ENCODE data around the gene PLCH1.

DNA sequence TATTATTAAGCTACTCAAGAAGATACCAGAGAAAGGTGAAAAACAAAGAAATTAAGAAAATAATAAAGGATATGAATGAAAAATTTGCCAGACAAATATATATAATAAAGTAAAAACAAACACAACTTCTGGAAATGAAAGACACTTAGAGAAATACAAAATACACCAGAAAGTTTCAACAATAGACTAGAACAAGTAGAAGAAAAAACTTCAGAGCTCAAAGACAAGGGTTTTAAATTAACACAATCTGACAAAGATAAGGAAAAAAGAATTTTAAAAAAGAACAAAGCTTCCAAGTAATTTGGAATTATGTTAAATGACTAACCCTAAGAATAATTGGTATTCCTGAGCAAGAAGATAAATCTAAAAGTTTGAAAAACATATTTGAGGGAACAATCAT, 135.3 kb downstream of the PLCH1 start:
- no peak for TF ChIP-seq ZNF671 (CRISPR knock-in tag; IDR thresholded peaks at IDR 0.05)
- no peak for TF ChIP-seq ZNF317 (CRISPR knock-in tag; IDR thresholded peaks at IDR 0.05; ENCODE audit: borderline replicate concordance, low read depth)
- TF ChIP-seq CTCF (IDR thresholded peaks at IDR 0.05), result no peak
- no peak for TF ChIP-seq ETV6 (CRISPR knock-in tag; IDR thresholded peaks at IDR 0.05)
- no peak for TF ChIP-seq PRDM15 (CRISPR knock-in tag; IDR thresholded peaks at IDR 0.05)
- TF ChIP-seq CREB1 (CRISPR knock-in tag; IDR thresholded peaks at IDR 0.05), result no peak
